NCI-H1436 treated with DMSO at 0.1 percent for 48 hours (cell line): ENCODE data around the gene SFMBT2.
"Not testable (repeated sequence)": the region's sequence is repeated elsewhere in the genome, so short reads cannot be mapped to it uniquely, and the experiment has no call there.

Experiments
- DNase-seq: peaks from one replicate; lab custom pipeline; 2025; lab: John Stamatoyannopoulos, UW

Gene SFMBT2

GRCh38 chr10:7320072-7320471, 90.8 kb downstream of the SFMBT2 start:
- no peak for DNase-seq

GRCh38 chr10:7319632-7320031, 91.2 kb downstream of the SFMBT2 start:
- DNase-seq, result no peak

GRCh38 chr10:7318836-7319235, 92.0 kb downstream of the SFMBT2 start:
- DNase-seq, result no peak

DNA sequence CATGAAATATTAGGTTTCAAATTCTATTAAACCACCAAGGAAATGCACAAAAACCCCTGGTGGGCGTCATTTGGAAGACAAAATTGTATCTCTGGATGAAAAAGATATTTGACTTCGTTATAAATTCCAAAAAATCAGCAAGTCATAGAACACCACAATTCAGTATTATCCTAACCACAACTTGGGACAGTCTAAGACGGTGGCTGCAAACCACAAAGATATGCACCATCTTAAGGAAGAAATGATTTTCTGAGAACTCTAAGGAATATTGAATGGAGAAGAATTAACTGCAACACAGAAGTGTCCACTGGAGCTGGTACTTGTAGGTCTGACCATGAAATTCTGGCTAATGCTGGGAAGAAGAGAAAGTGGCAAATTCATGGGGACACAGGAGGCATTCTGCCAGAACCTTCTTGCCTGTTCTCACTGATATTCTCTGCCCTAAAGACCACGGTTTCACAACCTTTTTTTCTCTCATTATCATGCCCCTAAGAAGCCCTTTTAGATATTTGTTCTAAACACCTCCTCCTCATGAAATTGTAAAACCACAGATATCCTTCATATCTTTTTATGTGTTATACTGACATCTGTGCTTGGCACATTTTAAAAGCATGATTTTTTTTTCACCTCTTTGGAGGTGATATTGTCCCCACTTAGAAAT, 92.9 kb downstream of the SFMBT2 start:
- DNase-seq, result no peak

DNA sequence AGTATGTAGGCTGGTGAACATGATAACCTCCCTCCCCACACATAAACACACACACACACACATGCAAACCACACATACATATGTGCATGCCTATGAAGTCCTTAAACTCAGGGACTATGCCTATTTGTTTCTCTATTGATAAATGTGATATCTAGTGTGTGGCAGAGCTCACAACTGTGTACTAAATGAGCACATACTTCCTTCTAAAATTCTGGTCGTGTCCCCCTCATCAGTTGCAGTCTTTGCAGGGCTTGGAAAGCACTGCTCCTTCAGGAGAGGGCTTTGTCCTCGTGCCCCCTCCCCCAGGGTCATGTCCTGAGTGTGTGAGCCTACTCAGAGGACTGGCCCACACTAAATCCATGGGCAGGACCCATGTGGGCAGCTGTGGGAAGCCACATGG, 94.0 kb downstream of the SFMBT2 start:
- DNase-seq, result no peak

DNA sequence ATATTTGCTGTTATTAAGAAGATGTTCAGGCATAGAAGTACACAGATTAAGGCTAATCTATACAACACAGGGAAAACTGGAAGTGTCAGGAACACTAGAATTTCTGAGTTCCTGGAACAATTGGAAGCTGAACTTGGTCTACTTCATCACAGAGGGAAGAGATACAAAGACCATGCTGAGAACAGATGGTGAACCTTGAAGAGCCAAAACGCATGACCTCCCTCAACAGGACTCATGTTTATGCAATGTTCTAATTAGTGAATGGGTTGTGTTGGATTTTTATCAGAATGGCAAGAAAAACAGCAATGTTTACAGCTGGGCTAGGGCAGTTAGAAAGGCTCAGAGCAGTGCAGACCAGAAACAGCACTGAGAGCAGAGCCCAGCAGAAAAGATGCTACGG, 94.9 kb downstream of the SFMBT2 start:
- DNase-seq, result no peak

- DNase-seq, result no peak
These were observed 96.7 kb downstream of the SFMBT2 start for GRCh38 chr10:7314170-7314569.

DNA sequence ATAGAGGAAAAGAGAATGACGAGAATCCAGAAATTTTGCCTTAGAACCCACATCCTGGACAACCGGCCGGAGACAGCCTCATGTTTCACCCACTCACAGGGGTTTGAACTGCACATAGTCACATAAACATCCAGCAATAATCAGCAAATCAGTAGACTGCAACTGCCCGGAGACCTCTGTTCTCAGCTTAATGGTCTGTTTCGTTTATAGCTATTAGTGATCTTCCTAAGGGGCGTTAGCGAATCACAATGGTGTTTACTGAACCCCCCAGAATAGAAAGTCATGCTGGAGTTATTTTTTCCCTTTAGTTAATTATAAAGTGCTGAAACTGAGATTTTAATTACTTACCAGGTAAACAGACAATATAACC, 98.4 kb downstream of the SFMBT2 start:
- no peak for DNase-seq

DNA sequence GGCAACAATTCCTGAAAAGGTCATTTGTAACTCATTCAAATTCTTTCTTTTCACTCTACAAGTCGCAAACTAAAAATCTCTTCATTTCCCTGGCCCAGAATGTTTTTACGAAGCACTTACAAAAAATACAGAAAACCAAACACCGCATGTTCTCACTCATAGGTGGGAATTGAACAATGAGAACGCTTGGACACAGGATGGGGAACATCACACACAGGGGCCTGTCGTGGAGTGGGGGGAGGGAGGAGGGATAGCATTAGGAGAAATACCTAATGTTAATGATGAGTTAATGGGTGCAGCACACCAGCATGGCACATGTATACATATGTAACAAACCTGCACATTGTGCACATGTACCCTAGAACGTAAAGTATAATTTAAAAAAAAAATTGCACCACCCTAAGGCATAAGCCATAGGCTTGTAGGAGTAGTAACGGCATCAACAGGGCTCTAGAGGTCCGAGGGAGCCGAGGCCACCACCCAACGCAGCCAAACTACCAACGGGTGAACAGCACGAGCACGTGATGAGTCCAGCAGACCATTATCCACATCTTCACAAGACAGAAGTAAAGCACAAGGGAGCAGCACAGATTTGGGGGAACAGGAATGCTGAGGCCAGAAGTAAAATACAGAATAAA, 98.9 kb downstream of the SFMBT2 start:
- DNase-seq, result not testable (repeated sequence)

DNA sequence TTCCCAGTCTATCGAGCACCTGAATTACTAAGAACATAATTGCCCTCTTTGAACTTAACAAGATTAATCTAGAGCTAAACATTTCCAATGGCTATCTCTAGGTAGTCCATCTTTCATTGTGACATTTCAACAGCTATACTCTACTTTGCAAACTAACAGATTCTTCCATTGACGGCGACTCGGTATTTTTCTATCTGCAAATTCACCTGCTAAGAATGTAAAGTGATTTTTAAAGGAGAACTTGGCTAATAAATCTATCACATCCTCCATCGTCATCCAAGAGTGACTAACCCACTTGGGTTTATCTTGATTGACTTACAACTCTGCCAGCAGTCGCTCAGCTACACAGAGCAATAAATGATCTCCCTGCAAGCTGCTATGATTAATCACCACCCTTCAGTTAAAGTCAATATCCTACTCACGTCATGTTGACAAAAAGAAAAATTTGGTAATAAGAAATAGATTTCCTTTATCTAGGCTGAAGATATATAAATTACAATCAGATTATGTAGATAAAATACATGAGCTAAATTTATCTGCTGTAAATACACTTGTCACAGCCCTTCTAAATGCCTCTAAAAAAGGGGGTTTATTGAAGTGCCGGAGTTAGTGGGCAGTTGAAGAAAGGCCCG, 99.5 kb downstream of the SFMBT2 start:
- no peak for DNase-seq

- no peak for DNase-seq
These were observed 100.8 kb downstream of the SFMBT2 start for GRCh38 chr10:7310076-7310475.

DNA sequence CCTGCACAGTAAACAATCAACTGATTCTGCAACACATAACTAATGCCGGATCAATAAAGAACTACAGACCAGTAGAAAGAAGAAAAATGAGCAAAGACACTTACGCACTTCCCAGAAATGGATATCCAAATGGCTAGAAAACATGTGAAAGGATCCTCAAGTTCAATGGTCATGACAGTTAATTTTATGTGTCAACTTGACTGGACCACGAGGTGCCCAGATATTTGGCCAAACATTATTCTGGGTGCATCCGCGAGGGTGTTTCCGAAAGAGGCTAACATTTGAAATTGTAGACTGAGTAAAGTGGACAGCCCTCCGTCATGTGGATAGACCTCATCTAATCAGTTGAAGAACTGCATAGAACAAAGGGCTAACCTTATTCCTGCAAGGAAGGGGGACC, 102.0 kb downstream of the SFMBT2 start:
- DNase-seq, result no peak

DNA sequence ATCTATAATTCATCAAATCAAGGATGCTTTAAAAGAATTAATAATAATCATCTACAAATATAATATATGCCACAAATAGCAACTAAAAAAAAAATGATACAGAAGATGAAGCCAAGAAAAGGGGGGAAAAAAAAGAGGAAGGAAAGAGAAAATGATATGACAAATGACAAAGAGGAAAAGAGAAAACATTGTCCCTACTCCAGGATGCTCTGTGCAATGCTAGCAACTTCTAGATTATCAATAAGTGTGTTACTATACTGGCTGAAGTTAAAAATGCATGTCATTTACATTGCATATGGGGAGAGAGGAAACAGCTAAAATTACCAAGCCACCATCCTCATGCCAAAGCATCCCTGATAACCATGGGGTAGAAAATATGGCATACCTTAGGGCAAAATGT, 104.2 kb downstream of the SFMBT2 start:
- no peak for DNase-seq

- DNase-seq, result no peak
These were observed 104.7 kb downstream of the SFMBT2 start for GRCh38 chr10:7306147-7306546.

- no peak for DNase-seq
These were observed 105.8 kb downstream of the SFMBT2 start for GRCh38 chr10:7305053-7305452.

- no peak for DNase-seq
These were observed 106.7 kb downstream of the SFMBT2 start for GRCh38 chr10:7304110-7304509.

GRCh38 chr10:7302930-7303557, 107.8 kb downstream of the SFMBT2 start:
- no peak for DNase-seq

GRCh38 chr10:7302392-7302906, 108.4 kb downstream of the SFMBT2 start:
- no peak for DNase-seq

GRCh38 chr10:7301006-7301778, 109.6 kb downstream of the SFMBT2 start:
- no peak for DNase-seq

DNA sequence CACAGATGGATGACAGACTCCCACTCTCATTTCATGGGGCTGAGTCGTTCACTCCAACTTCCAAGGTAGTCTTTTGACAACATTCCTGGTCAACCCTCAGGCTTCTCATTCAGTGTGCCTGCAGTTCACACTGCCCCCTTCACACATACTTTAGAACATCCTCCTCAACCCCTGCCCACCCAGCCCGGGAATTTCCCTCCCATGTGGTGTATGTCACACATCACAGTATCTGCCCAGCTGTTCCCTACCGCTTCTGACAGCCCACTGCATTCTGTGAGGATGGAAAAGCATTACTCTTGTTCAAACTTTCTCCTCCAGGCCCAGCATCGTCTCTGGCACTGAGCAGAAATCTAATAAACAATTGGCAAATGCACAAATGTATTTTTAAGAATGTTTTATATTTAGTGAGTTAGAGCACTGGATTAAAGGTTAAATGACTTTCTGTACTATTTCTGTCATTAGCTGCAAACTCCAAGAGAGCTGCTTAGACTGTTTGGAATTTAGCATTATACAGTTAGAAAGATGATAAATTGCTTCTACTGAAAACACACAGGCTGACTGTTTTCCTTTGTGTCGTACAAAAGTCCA, 110.4 kb downstream of the SFMBT2 start:
- no peak for DNase-seq

- not testable (repeated sequence) for DNase-seq
These were observed 111.1 kb downstream of the SFMBT2 start for GRCh38 chr10:7299601-7300325.
